Right lobe of liver (tissue), 6 donors: ENCODE measurements around the gene G6PD. TPM values are rescaled to one million over a fixed set of nuclear protein-coding genes. Genes with fewer than 3 reads are reported as not detected.

Source experiments
- ATAC-seq, 4 donors: fragments of 200-7000 bp; cut with Tn5 transposase; one replicate each; pipeline ENCODE4 v1.9.1; 2020; ENCODE audit warnings: mild to moderate bottlenecking in 4 of 4, moderate library complexity in 4 of 4
- DNase-seq, 3 donors: peaks; one replicate each; pipeline ENCODE4 v3.0.0-alpha.2; 2020
- H3K27ac ChIP-seq, 3 donors: fragments of 200-600 bp; one replicate each; pipeline ENCODE4 v1.8.0; 2022
- H3K27me3 ChIP-seq, 2 donors: fragments of 200-600 bp; one replicate each; pipeline ENCODE4 v1.8.0; 2022
- H3K36me3 ChIP-seq, 4 donors: fragments of 200-600 bp; sonication (generic) in 1 of 4; one replicate each; pipeline versions ENCODE4 v1.5.1 to v1.8.0; 2017 to 2022; ENCODE audit warnings: control low read depth in 1 of 4
- H3K4me1 ChIP-seq, 4 donors: fragments of 200-600 bp; sonication (generic) in 1 of 4; one replicate each; pipeline versions ENCODE4 v1.5.1 to v1.8.0; 2017 to 2022; ENCODE audit warnings: control low read depth in 1 of 4
- H3K4me3 ChIP-seq, 3 donors: fragments of 200-600 bp; one replicate each; pipeline ENCODE4 v1.8.0; 2022
- H3K9me3 ChIP-seq, 4 donors: fragments of 200-600 bp; sonication (generic) in 1 of 4; one replicate each; pipeline versions ENCODE4 v1.5.1 to v1.8.0; 2017 to 2022; ENCODE audit warnings: control low read depth in 1 of 4
- POLR2A ChIP-seq: fragments of 450-650 bp; IDR thresholded peaks from one replicate; pipeline ENCODE4 v1.6.1; 2017; ENCODE audit warnings: antibody characterized with exemption, mild to moderate bottlenecking
- WGBS: methylation state at CpG from one replicate; pipeline ENCODE4 v1.1.6; 2018; ENCODE audit warnings: low coverage, low lambda C conversion rate; ENCODE audit not compliant: insufficient coverage; ENCODE audit errors: missing lambda C conversion rate; 5-methylcytosine and 5-hydroxymethylcytosine counted together
- intact Hi-C, 2 donors: fragments of 100-400 bp; cut with DNase I; formaldehyde crosslinking; loops; one replicate each; pipeline versions ENCODE4 v1.11.2 to v1.14.1; 2022
- total RNA-seq, 6 experiments: library from RNA; depleted of rRNA in 2 of 6; stranded (reverse); fragments of >200 nt in 2 of 6; fragmentation: NEBNext Ultra II Directional in 3 of 6; extraction: Animal tissue kit (Norgen Biotek cat#: 25700) in 3 of 6; gene quantifications; one replicate each; pipeline versions ENCODE4 v1.1.0 to v1.2.4, GENCODE V29; 2016 to 2023
- TF ChIP-seq, protein P1 (sequence below), 4 donors: fragments of 200-600 bp in 3 of 4; fragments of 450-650 bp in 1 of 4; IDR thresholded peaks; one replicate each; pipeline versions ENCODE4 v1.5.1 to v1.8.0; 2016 to 2022; ENCODE audit warnings: antibody characterized with exemption in 4 of 4, mild to moderate bottlenecking in 2 of 4
- donor health status: DM: no; HTN: yes; CAD: no.
- donor health status: DM: no; HTN: no; CAD: no.
- donor health status: DM: no; HTN: no; CAD: no.
- donor health status: DM: no; HTN: yes; CAD: no.
- donor health status: DM: no; HTN: yes; CAD: no.

The G6PD gene
- total RNA-seq, 6 experiments from 2014 or later: 3.3 to 10.1 (median 7.5) TPM

DNA sequence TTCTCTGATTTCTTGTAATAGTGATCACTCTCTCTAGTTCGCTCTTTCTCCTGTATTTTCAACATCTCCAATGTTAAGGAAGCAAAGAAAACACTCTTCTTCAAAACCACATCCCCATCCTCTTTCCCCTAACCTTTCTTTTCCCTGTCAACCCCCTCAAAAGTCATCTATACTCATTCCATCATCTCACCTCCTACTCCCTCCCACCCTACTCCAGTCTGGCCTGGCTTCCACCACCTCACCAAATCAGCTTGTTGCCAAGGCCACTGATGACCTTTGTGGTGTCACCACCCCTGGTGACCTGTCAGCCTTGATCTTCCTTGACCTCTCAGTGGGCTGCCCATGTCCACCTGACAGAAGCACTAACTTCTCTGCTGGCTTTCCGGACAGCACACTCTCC is 32.9 kb downstream of the G6PD start:
- no peak overlapping the region for H3K4me3 ChIP-seq
- no peak for ATAC-seq
- 53% methylated on average over 2 of the region's 2 CpGs for WGBS
- TF ChIP-seq, protein P1, sequence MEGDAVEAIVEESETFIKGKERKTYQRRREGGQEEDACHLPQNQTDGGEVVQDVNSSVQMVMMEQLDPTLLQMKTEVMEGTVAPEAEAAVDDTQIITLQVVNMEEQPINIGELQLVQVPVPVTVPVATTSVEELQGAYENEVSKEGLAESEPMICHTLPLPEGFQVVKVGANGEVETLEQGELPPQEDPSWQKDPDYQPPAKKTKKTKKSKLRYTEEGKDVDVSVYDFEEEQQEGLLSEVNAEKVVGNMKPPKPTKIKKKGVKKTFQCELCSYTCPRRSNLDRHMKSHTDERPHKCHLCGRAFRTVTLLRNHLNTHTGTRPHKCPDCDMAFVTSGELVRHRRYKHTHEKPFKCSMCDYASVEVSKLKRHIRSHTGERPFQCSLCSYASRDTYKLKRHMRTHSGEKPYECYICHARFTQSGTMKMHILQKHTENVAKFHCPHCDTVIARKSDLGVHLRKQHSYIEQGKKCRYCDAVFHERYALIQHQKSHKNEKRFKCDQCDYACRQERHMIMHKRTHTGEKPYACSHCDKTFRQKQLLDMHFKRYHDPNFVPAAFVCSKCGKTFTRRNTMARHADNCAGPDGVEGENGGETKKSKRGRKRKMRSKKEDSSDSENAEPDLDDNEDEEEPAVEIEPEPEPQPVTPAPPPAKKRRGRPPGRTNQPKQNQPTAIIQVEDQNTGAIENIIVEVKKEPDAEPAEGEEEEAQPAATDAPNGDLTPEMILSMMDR (IDR thresholded peaks at IDR 0.05): no peak
- TF ChIP-seq POLR2A: no peak
- no peaks in the 10 kb centered on the region for H3K9me3 ChIP-seq
- intact Hi-C loops: no loop called here
- H3K27ac ChIP-seq: no peak overlapping the region
- H3K4me1 ChIP-seq: peaks cover 0 to 12% (median 3%) of the 10 kb centered on the region in 4 donors
- H3K36me3 ChIP-seq: no peaks in the 10 kb centered on the region
- no peaks in the 10 kb centered on the region for H3K27me3 ChIP-seq
- DNase-seq: no peak

DNA sequence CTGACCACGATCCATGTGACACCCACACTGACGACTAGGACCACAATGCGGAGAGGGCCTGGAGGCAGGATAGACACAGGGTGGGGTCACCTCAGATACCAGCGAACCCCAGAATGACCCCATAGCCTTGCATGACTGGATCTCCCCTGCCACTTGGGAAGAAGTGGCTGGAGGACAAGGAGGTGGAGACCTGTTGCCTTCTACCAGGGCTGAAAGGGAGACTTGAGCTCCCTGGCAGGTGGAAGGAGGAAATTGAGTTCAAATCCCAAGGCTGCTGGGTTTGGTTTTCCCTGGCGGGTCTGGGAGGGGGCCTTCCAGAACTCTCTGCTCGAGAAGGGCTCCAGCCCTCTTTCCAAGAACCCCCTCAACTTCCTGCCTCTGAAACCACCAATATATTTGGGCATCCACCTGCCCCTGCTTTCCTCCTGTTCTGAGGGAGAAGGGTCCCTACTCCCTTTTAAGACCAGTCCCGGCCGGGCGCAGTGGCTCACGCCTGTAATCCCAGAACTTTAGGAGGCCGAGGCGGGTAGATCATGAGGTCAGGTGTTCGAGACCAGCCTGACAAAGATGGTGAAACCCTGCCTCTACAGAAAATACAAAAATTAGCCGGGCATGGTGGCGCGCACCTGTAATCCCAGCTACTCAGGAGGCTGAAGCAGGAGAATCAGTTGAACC is 33.6 kb downstream of the G6PD start:
- ATAC-seq (no peak), DNase-seq (no peak)
- Histone ChIP-seq H3K27ac (no peak overlapping the region), H3K36me3 (no peaks in the 10 kb centered on the region), H3K4me1 (peaks cover 0 to 12% (median 3%) of the 10 kb centered on the region in 4 donors), H3K4me3 (no peak overlapping the region), H3K27me3 (no peaks in the 10 kb centered on the region), H3K9me3 (no peaks in the 10 kb centered on the region)
- intact Hi-C loops: no loop called here
- TF ChIP-seq POLR2A: no peak
- TF ChIP-seq, protein P1 (IDR thresholded peaks at IDR 0.05): no peak
- WGBS: 88% methylated on average over 8 of the region's 16 CpGs

DNA sequence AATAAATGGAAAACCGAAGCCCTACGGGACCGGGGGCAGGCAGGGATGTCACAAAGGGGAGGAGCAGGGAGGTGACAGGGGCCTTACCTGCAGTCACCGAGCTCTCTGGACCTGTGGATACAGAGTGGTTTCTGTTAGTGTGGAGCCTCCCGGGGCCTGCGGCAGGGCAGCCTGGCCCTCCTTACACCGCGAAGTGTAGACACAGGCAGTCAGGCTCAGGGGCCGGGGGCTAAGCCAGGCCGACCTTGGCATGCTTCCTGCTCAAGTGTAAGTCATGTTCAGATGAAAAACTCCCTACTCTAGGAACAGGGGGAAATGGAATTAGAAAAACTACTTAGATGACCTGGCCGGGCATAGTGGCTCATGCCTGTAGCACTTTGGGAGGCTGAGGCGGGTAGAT is 34.9 kb downstream of the G6PD start:
- no peaks in the 10 kb centered on the region for H3K9me3 ChIP-seq
- 69% methylated on average over 5 of the region's 12 CpGs for WGBS
- intact Hi-C loops: no loop called here
- TF ChIP-seq, protein P1 (IDR thresholded peaks at IDR 0.05): no peak
- TF ChIP-seq POLR2A: no peak
- no peak overlapping the region for H3K27ac ChIP-seq
- no peak for ATAC-seq
- H3K4me1 ChIP-seq: peaks cover 0 to 12% (median 3%) of the 10 kb centered on the region in 4 donors
- peaks cover 0 to 5% (median 0%) of the 10 kb centered on the region in 4 donors for H3K36me3 ChIP-seq
- DNase-seq: no peak
- no peaks in the 10 kb centered on the region for H3K27me3 ChIP-seq
- H3K4me3 ChIP-seq: no peak overlapping the region

DNA sequence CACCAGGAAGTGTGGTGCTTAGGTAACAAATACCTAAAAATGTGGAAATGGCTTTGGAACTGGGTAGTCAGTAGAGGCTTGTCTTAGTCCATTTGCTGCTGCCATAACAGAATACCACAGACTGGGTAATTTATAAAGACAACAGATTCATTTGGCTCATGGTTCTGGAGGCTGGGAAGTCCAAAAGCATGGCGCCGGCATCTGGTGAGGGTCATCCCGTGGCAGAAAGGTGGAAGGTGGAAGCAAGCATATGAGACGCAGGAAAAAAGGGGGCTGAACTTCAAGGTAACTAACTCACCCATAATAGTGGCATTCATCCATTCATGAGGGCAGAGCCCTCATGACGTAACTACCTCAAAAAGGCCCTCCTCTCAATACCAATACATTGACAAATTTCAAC is 37.2 kb downstream of the G6PD start:
- H3K9me3 ChIP-seq: no peaks in the 10 kb centered on the region
- no peaks in the 10 kb centered on the region for H3K27me3 ChIP-seq
- 79% methylated on average over 4 of the region's 5 CpGs for WGBS
- DNase-seq (no peak), ATAC-seq (no peak)
- H3K27ac ChIP-seq: no peak overlapping the region
- peaks cover 0 to 7% (median 0%) of the 10 kb centered on the region in 4 donors for H3K36me3 ChIP-seq
- peaks cover 0 to 9% (median under 1%) of the 10 kb centered on the region in 4 donors for H3K4me1 ChIP-seq
- intact Hi-C loops: no loop called here
- H3K4me3 ChIP-seq: no peak overlapping the region
- TF ChIP-seq POLR2A: no peak
- TF ChIP-seq, protein P1 (IDR thresholded peaks at IDR 0.05): no peak
